Hepatocyte (in vitro differentiated cells): Measurements from ENCODE around the gene RNF130. TPM values are rescaled to one million over a fixed set of nuclear protein-coding genes. Genes with fewer than 3 reads are reported as not detected.

Experiments used
- DNase-seq: peaks from one replicate; pipeline ENCODE4 v3.0.0-alpha.2; 2016; ENCODE audit warnings: low spot score
- H2AFZ ChIP-seq: fragments of 200-600 bp; sonication (generic); 2 replicates; pipeline ENCODE4 v1.6.0; 2016; ENCODE audit warnings: antibody characterized with exemption, mild to moderate bottlenecking
- H3K27ac ChIP-seq: fragments of 200-600 bp; sonication (generic); 2 replicates; pipeline ENCODE4 v1.5.1; 2016; ENCODE audit warnings: mild to moderate bottlenecking
- H3K27me3 ChIP-seq: fragments of 200-600 bp; sonication (generic); 2 replicates; pipeline ENCODE4 v1.6.1; 2016
- H3K36me3 ChIP-seq: fragments of 200-600 bp; sonication (generic); replicated peaks from 2 replicates; pipeline ENCODE4 v1.5.1; 2016; ENCODE audit warnings: low read depth; ENCODE audit not compliant: insufficient read depth
- H3K4me1 ChIP-seq: fragments of 200-600 bp; sonication (generic); 2 replicates; pipeline ENCODE4 v1.5.1; 2016; ENCODE audit warnings: mild to moderate bottlenecking, moderate library complexity; ENCODE audit not compliant: insufficient read depth
- H3K4me2 ChIP-seq: fragments of 200-600 bp; sonication (generic); 2 replicates; pipeline ENCODE4 v1.6.0; 2016
- H3K4me3 ChIP-seq: fragments of 200-600 bp; sonication (generic); 2 replicates; pipeline ENCODE4 v1.5.1; 2016; ENCODE audit warnings: mild to moderate bottlenecking
- H3K79me2 ChIP-seq: fragments of 200-600 bp; sonication (generic); 2 replicates; pipeline ENCODE4 v1.6.0; 2017; ENCODE audit warnings: mild to moderate bottlenecking
- H3K9me2 ChIP-seq: fragments of 200-600 bp; sonication (generic); replicated peaks from 2 replicates; pipeline ENCODE4 v1.6.0; 2017; ENCODE audit warnings: mild to moderate bottlenecking; ENCODE audit not compliant: insufficient read depth
- H3K9me3 ChIP-seq: fragments of 200-600 bp; sonication (generic); 2 replicates; pipeline ENCODE4 v1.5.1; 2016; ENCODE audit warnings: low read depth, mild to moderate bottlenecking
- H4K20me1 ChIP-seq: fragments of 200-600 bp; sonication (generic); 2 replicates; pipeline ENCODE4 v1.6.0; 2016; ENCODE audit warnings: mild to moderate bottlenecking; ENCODE audit not compliant: insufficient read depth, poor library complexity, severe bottlenecking
- EZH2 ChIP-seq: fragments of 200-600 bp; sonication (generic); IDR thresholded peaks from 2 replicates; pipeline ENCODE4 v1.6.1; 2016; ENCODE audit warnings: antibody characterized with exemption, mild to moderate bottlenecking, borderline replicate concordance
- EZH2phosphoT487 ChIP-seq: fragments of 200-600 bp; sonication (generic); IDR thresholded peaks from one replicate; pipeline ENCODE4 v1.6.1; 2018; ENCODE audit warnings: antibody characterized with exemption, mild to moderate bottlenecking, low read depth, moderate library complexity; ENCODE audit not compliant: unreplicated experiment, severe bottlenecking
- WGBS: methylation state at CpG from one replicate; pipeline ENCODE4 v1.1.6; 2016; ENCODE audit warnings: low lambda C conversion rate; ENCODE audit errors: missing lambda C conversion rate; 5-methylcytosine and 5-hydroxymethylcytosine counted together
- polyA plus RNA-seq: library from polyadenylated mRNA; unstranded; fragments of >200 nt; fragmentation: Nextera tagmentation; extraction: Ambion mirVana; gene quantifications from 2 replicates; pipeline ENCODE4 v1.2.1, GENCODE V29; 2016
- total RNA-seq: library from RNA; depleted of rRNA; stranded (reverse); fragments of >200 nt; gene quantifications from 2 replicates; pipeline ENCODE4 v1.2.3, GENCODE V29; 2014
- TF ChIP-seq, protein P1 (sequence below): fragments of 200-600 bp; sonication (generic); IDR thresholded peaks from 2 replicates; pipeline ENCODE4 v1.5.1; 2016; ENCODE audit warnings: antibody characterized with exemption, mild to moderate bottlenecking; ENCODE audit not compliant: poor library complexity

Gene RNF130
- total and polyA plus RNA-seq, 2 experiments from 2014 or later: 42.4 to 64.9 TPM

DNA sequence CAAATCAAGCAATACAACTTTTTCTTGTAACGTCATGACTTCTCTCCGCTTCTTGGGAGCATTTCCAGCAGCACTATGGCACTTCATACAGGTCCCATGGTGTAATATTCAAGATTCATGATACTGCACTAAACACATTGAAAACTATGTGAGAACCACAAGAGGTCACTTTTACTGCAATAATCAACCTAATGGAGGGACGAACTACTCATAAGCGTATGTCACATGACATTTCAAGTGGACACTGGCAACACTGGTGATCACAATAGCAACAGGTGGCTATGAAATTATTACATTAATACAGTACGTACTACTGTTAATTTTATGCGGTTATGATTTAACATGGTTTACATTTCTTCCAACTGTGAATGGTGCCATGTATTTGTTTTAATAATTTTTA lies 85.2 kb downstream of the RNF130 start:
- Histone ChIP-seq H3K36me3 (no peaks in the 10 kb centered on the region), H2AFZ (no peak overlapping the region), H3K79me2 (no peaks in the 10 kb centered on the region), H3K4me1 (no peaks in the 10 kb centered on the region), H4K20me1 (no peaks in the 10 kb centered on the region), H3K4me2 (no peak overlapping the region), H3K9me3 (no peaks in the 10 kb centered on the region), H3K27me3 (no peaks in the 10 kb centered on the region), H3K9me2 (no peaks in the 10 kb centered on the region), H3K4me3 (no peak overlapping the region), H3K27ac (no peak overlapping the region)
- 86% methylated on average over 6 of the region's 6 CpGs for WGBS
- TF ChIP-seq EZH2phosphoT487: no peak
- no peak for TF ChIP-seq EZH2
- TF ChIP-seq, protein P1, sequence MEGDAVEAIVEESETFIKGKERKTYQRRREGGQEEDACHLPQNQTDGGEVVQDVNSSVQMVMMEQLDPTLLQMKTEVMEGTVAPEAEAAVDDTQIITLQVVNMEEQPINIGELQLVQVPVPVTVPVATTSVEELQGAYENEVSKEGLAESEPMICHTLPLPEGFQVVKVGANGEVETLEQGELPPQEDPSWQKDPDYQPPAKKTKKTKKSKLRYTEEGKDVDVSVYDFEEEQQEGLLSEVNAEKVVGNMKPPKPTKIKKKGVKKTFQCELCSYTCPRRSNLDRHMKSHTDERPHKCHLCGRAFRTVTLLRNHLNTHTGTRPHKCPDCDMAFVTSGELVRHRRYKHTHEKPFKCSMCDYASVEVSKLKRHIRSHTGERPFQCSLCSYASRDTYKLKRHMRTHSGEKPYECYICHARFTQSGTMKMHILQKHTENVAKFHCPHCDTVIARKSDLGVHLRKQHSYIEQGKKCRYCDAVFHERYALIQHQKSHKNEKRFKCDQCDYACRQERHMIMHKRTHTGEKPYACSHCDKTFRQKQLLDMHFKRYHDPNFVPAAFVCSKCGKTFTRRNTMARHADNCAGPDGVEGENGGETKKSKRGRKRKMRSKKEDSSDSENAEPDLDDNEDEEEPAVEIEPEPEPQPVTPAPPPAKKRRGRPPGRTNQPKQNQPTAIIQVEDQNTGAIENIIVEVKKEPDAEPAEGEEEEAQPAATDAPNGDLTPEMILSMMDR: peak; percentile 4
- no peak for DNase-seq

DNA sequence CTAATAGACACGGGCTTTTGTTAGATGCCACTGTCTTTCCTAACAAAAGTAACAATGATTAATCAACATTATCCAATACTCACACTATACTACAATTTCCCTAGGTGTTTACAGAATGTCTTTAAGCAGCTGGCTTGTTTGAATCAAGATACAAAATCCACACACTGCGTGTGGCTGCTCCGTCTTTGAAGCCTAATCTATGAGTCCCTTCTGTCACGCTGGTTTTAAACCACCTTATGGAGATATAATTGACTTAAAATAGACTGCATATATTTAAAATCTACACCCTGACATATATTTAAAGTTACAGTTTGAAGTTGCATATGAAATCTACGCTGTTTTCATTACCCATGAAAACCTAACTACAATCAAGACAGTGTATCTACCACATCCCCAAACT lies 89.9 kb downstream of the RNF130 start:
- H3K27me3 ChIP-seq: no peaks in the 10 kb centered on the region
- TF ChIP-seq, protein P1: no peak
- no peak for TF ChIP-seq EZH2
- TF ChIP-seq EZH2phosphoT487: no peak
- H4K20me1 ChIP-seq: peaks cover 2% of the 10 kb centered on the region
- H3K4me1 ChIP-seq: no peaks in the 10 kb centered on the region
- no peaks in the 10 kb centered on the region for H3K36me3 ChIP-seq
- no peak for DNase-seq
- WGBS: 87% methylated on average over 5 of the region's 5 CpGs
- no peak overlapping the region for H3K4me2 ChIP-seq
- H3K27ac ChIP-seq: no peak overlapping the region
- H2AFZ ChIP-seq: no peak overlapping the region
- no peaks in the 10 kb centered on the region for H3K9me3 ChIP-seq
- H3K4me3 ChIP-seq: no peak overlapping the region
- no peaks in the 10 kb centered on the region for H3K9me2 ChIP-seq
- H3K79me2 ChIP-seq: no peaks in the 10 kb centered on the region

DNA sequence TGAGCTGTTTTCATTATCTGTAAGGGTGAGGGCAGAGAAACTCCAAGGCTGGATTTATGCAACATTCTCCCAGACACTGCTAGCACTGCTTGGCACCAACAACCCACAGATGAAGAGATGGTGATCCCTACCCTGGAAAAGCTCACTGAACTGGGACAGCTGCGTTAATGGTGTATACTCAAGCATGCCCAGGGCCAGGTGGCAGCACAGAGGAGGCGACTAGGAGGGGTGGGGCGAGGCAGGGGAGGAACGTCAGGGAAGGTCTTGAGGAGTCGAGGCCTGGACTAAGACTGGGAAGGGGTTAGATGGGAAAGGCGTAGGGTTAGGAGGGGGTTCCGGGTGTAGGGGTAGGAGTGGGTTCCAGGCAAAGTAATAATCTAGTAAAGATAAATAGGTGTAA lies 90.8 kb downstream of the RNF130 start:
- Histone ChIP-seq H3K9me3 (no peaks in the 10 kb centered on the region), H3K4me2 (no peak overlapping the region), H3K27ac (no peak overlapping the region), H3K9me2 (no peaks in the 10 kb centered on the region), H4K20me1 (peaks cover 2% of the 10 kb centered on the region), H2AFZ (no peak overlapping the region), H3K36me3 (no peaks in the 10 kb centered on the region), H3K4me3 (no peak overlapping the region), H3K27me3 (no peaks in the 10 kb centered on the region), H3K4me1 (no peaks in the 10 kb centered on the region), H3K79me2 (no peaks in the 10 kb centered on the region)
- no peak for DNase-seq
- WGBS: 95% methylated on average over 7 of the region's 7 CpGs
- TF ChIP-seq, protein P1: no peak
- TF ChIP-seq EZH2phosphoT487 (no peak), EZH2 (no peak)

DNA sequence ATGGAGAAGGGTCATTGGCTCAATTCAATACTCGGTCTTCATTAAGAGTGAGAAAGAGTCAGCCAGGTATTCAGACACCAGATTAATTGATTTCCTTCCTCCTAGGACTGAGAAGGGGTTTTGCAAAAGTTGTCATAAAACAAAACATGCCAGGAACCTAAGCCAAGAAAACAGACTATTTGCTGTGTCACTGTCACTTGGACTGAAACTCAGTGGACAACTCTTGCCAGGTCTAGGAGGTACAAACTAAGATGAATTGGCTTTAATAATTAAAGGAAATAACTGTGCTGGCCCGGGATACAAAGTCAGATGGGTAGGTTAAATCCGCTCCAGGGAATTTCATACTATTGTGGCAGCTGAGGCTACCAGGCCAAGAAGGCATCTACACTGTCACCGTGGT lies 92.8 kb downstream of the RNF130 start:
- Histone ChIP-seq H3K27ac (no peak overlapping the region), H4K20me1 (peaks cover 2% of the 10 kb centered on the region), H3K27me3 (no peaks in the 10 kb centered on the region), H3K4me2 (no peak overlapping the region), H3K36me3 (no peaks in the 10 kb centered on the region), H3K9me3 (no peaks in the 10 kb centered on the region), H3K79me2 (no peaks in the 10 kb centered on the region), H3K4me1 (no peaks in the 10 kb centered on the region), H3K4me3 (no peak overlapping the region), H3K9me2 (no peaks in the 10 kb centered on the region), H2AFZ (no peak overlapping the region)
- DNase-seq: no peak
- WGBS: 97% methylated on average over 4 of the region's 4 CpGs
- no peak for TF ChIP-seq EZH2
- TF ChIP-seq, protein P1: no peak
- no peak for TF ChIP-seq EZH2phosphoT487
